HepG2 (cell line): ENCODE measurements around the gene PARN. TPM values are rescaled to one million over a fixed set of nuclear protein-coding genes. Genes with fewer than 3 reads are reported as not detected.
A peak's percentile ranks its signal among the peaks of the same experiment; 100 is the strongest.

Source experiments
- ATF2 ChIP-seq: sonication (generic); formaldehyde crosslinking; IDR thresholded peaks from 2 replicates; pipeline ENCODE4 v1.4.0; 2020; ENCODE audit warnings: missing genetic modification reagents
- ATM ChIP-seq: fragments of 450-650 bp; IDR thresholded peaks from 2 replicates; pipeline ENCODE4 v1.7.1; 2017; ENCODE audit warnings: mild to moderate bottlenecking, borderline replicate concordance
- BCLAF1 ChIP-seq: fragments of 450-650 bp; IDR thresholded peaks from 2 replicates; pipeline ENCODE4 v1.6.1; 2017; ENCODE audit warnings: mild to moderate bottlenecking
- CBX2 ChIP-seq, 2 experiments: fragments of 200-600 bp in 1 of 2; sonication (generic); formaldehyde crosslinking in 1 of 2; IDR thresholded peaks; 2 replicates each; pipeline versions ENCODE4 v1.7.0 to v1.8.1; 2018 to 2022; ENCODE audit warnings: low read depth in 2 of 2, low read length in 1 of 2, mild to moderate bottlenecking in 1 of 2, missing genetic modification reagents in 1 of 2
- EEA1 ChIP-seq: sonication (generic); formaldehyde crosslinking; IDR thresholded peaks from 2 replicates; pipeline ENCODE4 v1.5.1; 2020; ENCODE audit warnings: mild to moderate bottlenecking, missing genetic modification reagents, borderline replicate concordance
- HOXD1 ChIP-seq: sonication (generic); formaldehyde crosslinking; IDR thresholded peaks from 2 replicates; pipeline ENCODE4 v1.5.0; 2020; ENCODE audit warnings: missing genetic modification reagents
- JUNB ChIP-seq: sonication (generic); formaldehyde crosslinking; IDR thresholded peaks from 2 replicates; pipeline ENCODE4 v1.8.0; 2022; ENCODE audit warnings: missing genetic modification reagents, mild to moderate bottlenecking, borderline replicate concordance
- MED13 ChIP-seq: sonication (generic); formaldehyde crosslinking; IDR thresholded peaks from 2 replicates; pipeline ENCODE4 v1.5.0; 2020; ENCODE audit warnings: missing genetic modification reagents
- SOX5 ChIP-seq: IDR thresholded peaks from 2 replicates; pipeline ENCODE4 v1.6.1; 2016; ENCODE audit warnings: borderline replicate concordance
- SRSF4 ChIP-seq: fragments of 200-400 bp; formaldehyde crosslinking; IDR thresholded peaks from one replicate; pipeline ENCODE4 v1.6.1; 2018; ENCODE audit warnings: mild to moderate bottlenecking, low read depth, low read length, moderate library complexity; ENCODE audit not compliant: poor library complexity, severe bottlenecking
- TBX3 ChIP-seq: fragments of 450-650 bp; IDR thresholded peaks from 2 replicates; pipeline ENCODE4 v1.6.1; 2017; ENCODE audit warnings: antibody characterized with exemption, mild to moderate bottlenecking, inconsistent platforms, borderline replicate concordance
- ZBTB42 ChIP-seq: sonication (generic); formaldehyde crosslinking; IDR thresholded peaks from 2 replicates; pipeline ENCODE4 v1.5.0; 2020; ENCODE audit warnings: mild to moderate bottlenecking, missing genetic modification reagents
- ZC3H4 ChIP-seq: sonication (generic); formaldehyde crosslinking; IDR thresholded peaks from 2 replicates; pipeline ENCODE4 v1.4.0; 2020; ENCODE audit warnings: missing genetic modification reagents, borderline replicate concordance
- ZNF225 ChIP-seq: sonication (generic); formaldehyde crosslinking; IDR thresholded peaks from 2 replicates; pipeline ENCODE4 v1.4.0; 2020; ENCODE audit warnings: mild to moderate bottlenecking, missing genetic modification reagents
- ZNF598 ChIP-seq: sonication (generic); formaldehyde crosslinking; IDR thresholded peaks from 2 replicates; pipeline ENCODE4 v1.5.1; 2020; ENCODE audit warnings: mild to moderate bottlenecking, missing genetic modification reagents, borderline replicate concordance
- ZNF672 ChIP-seq: sonication (generic); formaldehyde crosslinking; IDR thresholded peaks from 2 replicates; pipeline ENCODE4 v1.8.1; 2022; ENCODE audit warnings: missing genetic modification reagents
- ZNF816 ChIP-seq: sonication (generic); formaldehyde crosslinking; IDR thresholded peaks from 2 replicates; pipeline ENCODE4 v1.8.0; 2022; ENCODE audit warnings: missing genetic modification reagents, mild to moderate bottlenecking, borderline replicate concordance
- ZNF878 ChIP-seq: sonication (generic); formaldehyde crosslinking; IDR thresholded peaks from 2 replicates; pipeline ENCODE4 v1.8.1; 2023; ENCODE audit warnings: mild to moderate bottlenecking, missing genetic modification reagents, moderate library complexity
- ZSCAN20 ChIP-seq: sonication (generic); formaldehyde crosslinking; IDR thresholded peaks from 2 replicates; pipeline ENCODE4 v1.4.0; 2020; ENCODE audit warnings: missing genetic modification reagents, mild to moderate bottlenecking, borderline replicate concordance
- polyA plus RNA-seq, 8 experiments: library from polyadenylated mRNA; depleted of rRNA in 3 of 8; stranded (reverse) in 7 of 8; unstranded in 1 of 8; fragments of >200 nt; fragmentation: Illumina TruSeq in 4 of 8; extraction: Trizol in 4 of 8; gene quantifications; 2 replicates each; pipeline versions ENCODE4 v1.2.1 to v1.2.3, GENCODE V29; 2011 to 2016; ENCODE audit warnings: low read depth in 4 of 8, missing spikeins in 1 of 8, mixed read lengths in 1 of 8; ENCODE audit not compliant: insufficient read depth in 1 of 8
- total RNA-seq, 5 experiments: library from RNA; depleted of rRNA; stranded (reverse); fragments of >200 nt; fragmentation: Illumina TruSeq; extraction: Trizol; gene quantifications; 2 replicates each; pipeline ENCODE4 v1.2.3, GENCODE V29; 2016; ENCODE audit warnings: low read depth in 1 of 5
- TF ChIP-seq, protein P1 (sequence below): sonication (generic); formaldehyde crosslinking; IDR thresholded peaks from 2 replicates; pipeline ENCODE4 v1.8.0; 2022; ENCODE audit warnings: missing genetic modification reagents, mild to moderate bottlenecking, moderate library complexity, borderline replicate concordance
- TF ChIP-seq, protein P2 (sequence below): IDR thresholded peaks from 2 replicates; pipeline ENCODE4 v1.6.1; 2016; ENCODE audit warnings: low read depth

The PARN gene
- total and polyA plus RNA-seq, 2 of the 13 experiments (the other 11 are each of a cell fraction or from before 2014, with no cell fraction given), result 13.3 to 47.6 TPM

DNA sequence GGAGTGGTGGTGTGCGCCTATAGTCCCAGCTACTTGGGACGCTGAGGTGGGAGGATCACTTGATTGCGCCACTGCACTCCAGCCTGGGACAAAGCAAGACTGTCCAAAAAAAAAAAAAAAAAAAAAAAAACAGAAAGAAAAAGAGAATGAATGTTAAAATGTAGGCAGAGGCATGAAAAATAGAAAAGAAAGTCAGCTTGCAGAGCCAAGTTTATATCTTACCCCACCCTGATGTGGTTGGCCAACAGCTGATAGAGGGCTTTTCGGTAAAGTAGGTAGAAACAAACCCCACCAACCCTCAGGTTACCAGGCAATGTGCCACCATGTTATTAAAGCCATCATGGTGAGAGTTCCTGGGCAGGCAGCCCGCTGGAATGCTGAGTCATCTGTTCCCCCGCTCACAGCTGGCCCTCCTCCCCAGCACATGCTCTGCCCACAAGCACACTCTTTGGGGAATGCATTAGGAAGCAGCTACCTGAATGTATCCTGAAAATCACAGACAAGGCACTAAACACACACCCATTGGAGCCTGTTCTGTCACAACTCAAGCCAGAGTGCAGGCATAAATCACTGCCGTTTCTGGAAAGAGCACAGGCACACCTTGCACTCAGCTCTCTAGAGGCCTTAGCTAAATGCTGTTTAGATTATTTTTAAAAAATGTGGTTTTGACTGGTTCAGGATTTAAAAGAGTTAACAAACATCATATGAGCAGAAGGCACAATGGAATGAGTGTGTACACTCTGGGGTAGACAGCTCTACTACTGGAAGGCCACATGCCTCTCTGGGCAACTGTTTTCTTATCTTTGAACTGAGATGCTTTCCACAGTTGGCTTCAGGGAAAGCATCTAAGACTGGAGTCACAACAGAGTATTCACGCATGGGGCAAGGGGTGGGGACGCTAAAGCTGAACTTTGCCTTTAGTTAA, 128.5 kb downstream of the PARN start (continued):
- no peak; the same call in 1 of the 2 replicates for TF ChIP-seq ZNF225
- peak; percentile 47 for TF ChIP-seq SOX5 (CRISPR knock-in tag)
- TF ChIP-seq ZNF816 (CRISPR knock-in tag), result no peak
- TF ChIP-seq BCLAF1, result no peak
- peak; percentile 24; the same call in 1 of the 2 replicates for TF ChIP-seq ZNF598 (CRISPR knock-in tag)
- no peak for TF ChIP-seq ATM
- TF ChIP-seq ZNF878 (CRISPR knock-in tag), result no peak
- no peak for TF ChIP-seq ZSCAN20 (CRISPR knock-in tag)
- TF ChIP-seq EEA1 (CRISPR knock-in tag), result no peak
- TF ChIP-seq HOXD1 (CRISPR knock-in tag), result no peak; the same call in 1 of the 2 replicates
- TF ChIP-seq SRSF4, result no peak
- no peak for TF ChIP-seq CBX2 (IDR thresholded peaks at IDR 0.05; ENCODE audit: low read depth, low read length)
- TF ChIP-seq CBX2 (CRISPR knock-in tag; IDR thresholded peaks at IDR 0.05; ENCODE audit: low read depth), result no peak
- peak; percentile 76; the same call in 1 of the 2 replicates for TF ChIP-seq ZBTB42
- no peak for TF ChIP-seq TBX3
- no peak for TF ChIP-seq JUNB
- TF ChIP-seq ZC3H4, result no peak
- no peak for TF ChIP-seq ZNF672 (CRISPR knock-in tag)
- TF ChIP-seq, protein P1, sequence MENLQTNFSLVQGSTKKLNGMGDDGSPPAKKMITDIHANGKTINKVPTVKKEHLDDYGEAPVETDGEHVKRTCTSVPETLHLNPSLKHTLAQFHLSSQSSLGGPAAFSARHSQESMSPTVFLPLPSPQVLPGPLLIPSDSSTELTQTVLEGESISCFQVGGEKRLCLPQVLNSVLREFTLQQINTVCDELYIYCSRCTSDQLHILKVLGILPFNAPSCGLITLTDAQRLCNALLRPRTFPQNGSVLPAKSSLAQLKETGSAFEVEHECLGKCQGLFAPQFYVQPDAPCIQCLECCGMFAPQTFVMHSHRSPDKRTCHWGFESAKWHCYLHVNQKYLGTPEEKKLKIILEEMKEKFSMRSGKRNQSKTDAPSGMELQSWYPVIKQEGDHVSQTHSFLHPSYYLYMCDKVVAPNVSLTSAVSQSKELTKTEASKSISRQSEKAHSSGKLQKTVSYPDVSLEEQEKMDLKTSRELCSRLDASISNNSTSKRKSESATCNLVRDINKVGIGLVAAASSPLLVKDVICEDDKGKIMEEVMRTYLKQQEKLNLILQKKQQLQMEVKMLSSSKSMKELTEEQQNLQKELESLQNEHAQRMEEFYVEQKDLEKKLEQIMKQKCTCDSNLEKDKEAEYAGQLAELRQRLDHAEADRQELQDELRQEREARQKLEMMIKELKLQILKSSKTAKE (CRISPR knock-in tag), result no peak
- TF ChIP-seq ATF2 (CRISPR knock-in tag), result no peak; the same call in 1 of the 2 replicates
- TF ChIP-seq, protein P2, sequence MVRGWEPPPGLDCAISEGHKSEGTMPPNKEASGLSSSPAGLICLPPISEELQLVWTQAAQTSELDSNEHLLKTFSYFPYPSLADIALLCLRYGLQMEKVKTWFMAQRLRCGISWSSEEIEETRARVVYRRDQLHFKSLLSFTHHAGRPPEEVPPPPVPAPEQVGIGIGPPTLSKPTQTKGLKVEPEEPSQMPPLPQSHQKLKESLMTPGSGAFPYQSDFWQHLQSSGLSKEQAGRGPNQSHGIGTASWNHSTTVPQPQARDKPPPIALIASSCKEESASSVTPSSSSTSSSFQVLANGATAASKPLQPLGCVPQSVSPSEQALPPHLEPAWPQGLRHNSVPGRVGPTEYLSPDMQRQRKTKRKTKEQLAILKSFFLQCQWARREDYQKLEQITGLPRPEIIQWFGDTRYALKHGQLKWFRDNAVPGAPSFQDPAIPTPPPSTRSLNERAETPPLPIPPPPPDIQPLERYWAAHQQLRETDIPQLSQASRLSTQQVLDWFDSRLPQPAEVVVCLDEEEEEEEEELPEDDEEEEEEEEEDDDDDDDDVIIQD (CRISPR knock-in tag), result peak; percentile 74
- TF ChIP-seq MED13, result no peak
